HG03103 (cell line): ENCODE data around the gene ZNF648.
"Not testable (repeated sequence)": the region's sequence is repeated elsewhere in the genome, so short reads cannot be mapped to it uniquely, and the experiment has no call there.

Experiments
- ATAC-seq: cut with Tn5 transposase; IDR thresholded peaks from one replicate; pipeline ENCODE4 v1.9.1; 2021; ENCODE audit warnings: low read depth; ENCODE audit not compliant: unreplicated experiment

The ZNF648 gene, protein sequence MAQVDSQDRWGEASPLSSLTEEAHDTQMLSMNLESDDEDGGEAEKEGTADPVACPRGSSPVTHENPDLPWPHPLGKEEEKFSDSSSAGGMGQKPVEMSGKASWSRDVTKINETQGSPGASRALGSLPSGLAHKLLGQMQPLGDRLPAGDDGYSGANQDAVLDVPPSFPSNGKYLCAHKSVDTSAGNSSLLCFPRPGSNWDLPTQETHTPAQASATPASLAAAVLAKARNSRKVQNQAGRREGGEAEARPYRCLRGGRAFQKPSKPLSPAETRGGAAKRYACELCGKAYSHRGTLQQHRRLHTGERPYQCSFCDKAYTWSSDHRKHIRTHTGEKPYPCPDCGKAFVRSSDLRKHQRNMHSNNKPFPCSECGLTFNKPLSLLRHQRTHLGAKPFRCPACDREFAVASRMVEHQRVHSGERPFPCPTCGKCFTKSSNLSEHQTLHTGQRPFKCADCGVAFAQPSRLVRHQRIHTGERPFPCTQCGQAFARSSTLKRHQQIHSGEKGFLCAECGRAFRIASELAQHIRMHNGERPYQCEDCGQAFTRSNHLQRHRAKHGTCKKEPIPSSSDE

DNA sequence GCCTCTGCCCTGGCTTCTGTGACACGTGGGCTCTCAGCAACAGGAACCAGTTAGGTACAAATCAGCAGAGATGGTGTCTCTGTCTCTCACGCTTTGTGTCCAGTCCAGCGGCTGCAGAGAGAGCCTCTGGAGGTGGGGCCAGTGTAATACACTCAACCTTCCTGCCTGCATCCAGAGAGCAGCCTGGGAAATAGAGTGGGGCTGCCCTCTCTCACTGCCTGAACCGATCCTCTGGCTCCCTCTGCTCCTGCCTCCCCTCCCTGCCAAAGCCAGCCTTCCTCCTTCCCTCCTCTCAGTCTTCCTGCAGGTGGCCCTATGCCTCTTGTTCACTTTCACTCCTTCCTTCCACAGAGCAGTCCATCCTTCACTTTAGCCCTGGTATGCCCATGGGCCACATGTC, at the start of gene ZNF648:
Gene ZNF648, minus strand, starts transcription at position 119 of the 400 bp plus-strand sequence. CDS start 3,702 bp downstream, outside the sequence.
- ATAC-seq, result no peak

DNA sequence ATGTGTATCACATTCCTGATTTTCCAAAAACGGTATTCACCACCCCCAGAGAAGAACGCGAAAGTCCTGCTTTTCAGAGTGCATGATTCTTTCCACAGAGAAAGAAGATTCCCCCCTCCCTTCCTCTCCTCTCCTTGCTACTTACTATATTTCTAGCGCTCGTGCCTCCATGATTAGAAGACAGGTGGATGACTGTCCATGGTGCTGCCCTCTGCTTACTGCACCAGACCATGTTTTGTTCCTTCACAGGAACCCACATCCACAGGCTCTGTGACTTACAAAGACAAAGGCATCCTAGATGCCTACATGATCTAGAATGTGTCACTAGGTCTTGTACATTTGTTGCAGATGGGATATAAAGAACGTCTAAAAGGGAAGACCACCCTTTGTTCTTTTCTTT, 49.1 kb upstream of the ZNF648 start:
- no peak for ATAC-seq

DNA sequence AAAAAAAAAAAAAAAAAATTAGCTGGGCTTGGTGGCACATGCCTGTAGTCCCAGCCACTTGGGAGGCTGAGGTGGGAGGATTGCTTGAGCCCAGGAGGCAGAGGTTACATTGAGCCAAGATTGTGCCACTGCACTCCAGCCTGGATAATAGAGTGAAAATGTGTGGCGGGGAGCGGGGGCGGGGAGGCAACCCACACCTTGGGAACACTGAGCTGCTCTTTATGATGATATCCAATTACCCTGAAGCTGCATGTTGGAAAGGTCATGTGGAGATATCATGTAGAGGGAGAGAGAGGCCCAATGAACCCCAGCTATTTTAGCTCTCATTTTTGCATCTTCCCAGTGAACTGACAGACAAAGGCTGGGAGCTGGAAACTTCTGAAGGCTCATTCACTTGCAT, 48.3 kb upstream of the ZNF648 start:
- ATAC-seq, result no peak

DNA sequence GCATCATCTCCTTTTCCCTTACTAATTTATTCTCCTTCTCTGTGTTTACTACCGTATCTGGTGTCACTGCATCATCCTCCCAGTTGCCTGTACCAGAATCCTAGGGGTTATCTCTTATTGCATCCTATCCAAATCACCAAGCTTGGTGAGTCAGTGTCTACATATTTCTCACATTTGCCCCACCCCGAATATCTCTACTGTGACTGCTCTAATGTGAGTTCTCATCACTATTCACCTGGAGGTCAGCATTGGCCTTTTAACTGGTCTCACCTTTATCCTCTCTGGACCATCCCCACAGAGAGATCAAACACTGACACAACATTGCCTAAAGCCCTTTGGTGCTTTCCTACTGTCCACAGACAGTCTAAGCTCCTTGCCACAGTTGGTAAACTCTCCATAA, 45.7 kb upstream of the ZNF648 start:
- ATAC-seq, result no peak

DNA sequence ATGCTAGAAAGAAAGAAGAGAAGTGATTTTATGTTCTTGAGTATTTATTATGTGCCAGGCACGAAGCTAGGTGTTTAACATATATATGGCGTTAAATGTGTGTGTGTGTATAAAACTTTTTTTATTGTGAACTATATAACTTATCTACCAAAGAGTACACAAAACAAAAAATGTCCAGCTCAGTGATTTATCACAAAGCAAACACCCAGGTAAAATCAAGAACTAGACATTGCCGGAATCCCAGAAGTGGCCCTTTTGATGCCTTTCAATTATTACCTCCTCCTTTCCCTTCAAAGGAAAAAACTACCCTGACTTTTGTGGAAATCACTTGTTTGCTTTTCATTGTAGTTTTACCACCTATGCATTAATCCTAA, 40.5 kb upstream of the ZNF648 start:
- ATAC-seq, result no peak

DNA sequence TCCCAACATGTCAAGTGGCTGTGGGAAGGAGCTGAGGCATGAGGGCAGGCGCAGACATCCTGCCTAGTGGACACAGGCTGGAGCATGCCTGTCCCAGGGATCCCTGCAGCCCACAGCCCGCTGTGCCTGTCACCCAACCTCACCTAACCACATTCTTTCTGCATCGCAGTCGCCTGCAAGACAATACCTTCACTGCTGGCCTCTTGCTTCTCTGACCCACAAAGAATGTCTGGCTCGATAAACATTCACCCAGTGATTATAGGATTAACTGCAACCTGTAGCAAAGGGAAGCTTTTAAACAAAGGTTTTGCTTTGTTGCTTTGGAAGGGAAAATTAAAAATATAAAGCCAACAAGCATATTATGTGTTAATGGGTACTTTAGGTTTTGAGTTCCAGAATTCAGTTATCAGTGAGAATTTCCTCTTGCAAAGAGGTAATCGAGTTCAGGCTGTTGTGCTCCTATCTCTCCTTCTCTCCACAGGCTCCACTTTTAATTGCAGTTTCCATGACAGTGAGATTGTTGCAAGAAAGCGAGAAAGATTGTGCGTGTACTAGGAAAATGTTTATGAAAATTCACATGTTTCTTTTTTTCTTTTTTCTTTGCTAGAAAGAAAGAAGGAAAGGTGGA, 40.0 kb upstream of the ZNF648 start:
- ATAC-seq, result no peak

DNA sequence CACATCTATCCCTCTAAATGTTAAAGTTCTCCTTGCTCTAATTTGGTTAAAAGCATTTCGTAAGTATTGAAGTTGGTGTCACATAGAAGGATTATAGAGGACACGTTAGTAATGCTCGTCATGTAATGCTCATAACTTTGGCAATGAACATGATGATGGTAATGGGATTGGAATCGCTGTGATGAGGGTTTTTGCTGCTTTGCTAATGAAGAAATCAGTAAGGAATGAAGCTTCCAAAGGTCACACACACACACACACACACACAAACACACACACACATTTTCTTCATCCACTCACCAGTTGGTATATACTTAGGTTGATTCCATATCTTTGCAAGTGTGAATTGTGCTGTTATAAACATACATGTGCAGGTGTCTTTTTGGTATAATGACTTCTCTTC, 36.8 kb upstream of the ZNF648 start:
- ATAC-seq, result no peak

DNA sequence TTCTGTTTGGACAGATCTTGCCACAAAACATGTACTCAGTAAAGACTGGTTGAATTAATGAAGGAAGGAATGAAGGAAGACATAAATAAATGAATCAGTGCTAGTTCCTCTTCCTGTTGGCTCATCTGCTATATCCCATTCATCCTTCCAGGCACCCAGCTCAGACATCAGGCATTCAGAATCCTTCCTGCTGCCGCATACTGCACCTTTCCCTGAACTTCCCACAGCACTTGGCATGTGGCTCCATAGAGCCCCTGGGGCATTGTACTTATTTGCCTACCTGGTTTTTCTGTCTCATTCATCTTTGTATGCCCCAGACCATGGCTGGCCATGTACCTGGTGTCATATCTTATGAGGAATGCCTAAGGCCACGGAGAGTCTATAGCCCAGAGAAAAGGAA, 34.4 kb upstream of the ZNF648 start:
- no peak for ATAC-seq

DNA sequence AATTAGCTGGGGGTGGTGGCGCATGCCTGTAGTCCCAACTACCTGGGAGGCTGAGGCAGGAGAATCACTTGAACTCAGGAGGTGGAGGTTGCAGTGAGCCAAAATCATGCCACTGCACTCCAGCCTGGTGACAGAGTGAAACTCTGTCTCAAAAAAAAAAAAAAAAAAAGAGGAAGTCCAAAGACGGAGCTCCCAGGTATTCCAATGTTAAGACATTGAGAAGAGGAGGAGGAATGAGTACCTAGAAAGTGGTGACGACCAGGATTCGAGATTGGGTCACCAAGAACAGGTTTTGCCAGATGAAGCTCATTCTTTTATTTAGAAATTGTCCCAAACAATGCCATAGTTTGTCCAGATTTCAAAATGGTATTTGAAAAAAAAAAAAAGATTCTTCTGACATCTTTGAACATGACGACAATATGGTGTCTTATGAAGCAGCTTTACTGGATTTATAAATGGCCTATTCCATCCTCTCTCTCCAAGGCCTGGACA, 33.0 kb upstream of the ZNF648 start:
- ATAC-seq, result not testable (repeated sequence)

DNA sequence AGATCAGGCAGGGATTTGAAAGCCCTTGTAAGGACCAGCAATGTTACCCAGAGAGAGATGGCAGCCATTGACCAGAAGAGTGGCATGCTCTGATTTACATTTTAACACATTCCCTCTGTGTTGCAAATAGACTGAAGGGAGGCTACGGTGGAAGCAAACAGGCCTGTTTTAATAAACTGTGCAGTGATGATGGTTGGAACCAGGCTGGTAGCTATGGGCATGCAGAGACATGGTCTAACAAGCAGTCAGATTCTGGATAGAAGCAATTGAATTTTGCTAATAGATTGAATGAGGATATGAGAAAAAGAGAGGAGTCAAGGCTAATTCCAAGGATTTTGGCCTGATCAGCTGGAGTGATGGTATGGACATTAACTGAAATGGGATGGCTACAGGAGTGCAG, 32.3 kb upstream of the ZNF648 start:
- ATAC-seq, result no peak

DNA sequence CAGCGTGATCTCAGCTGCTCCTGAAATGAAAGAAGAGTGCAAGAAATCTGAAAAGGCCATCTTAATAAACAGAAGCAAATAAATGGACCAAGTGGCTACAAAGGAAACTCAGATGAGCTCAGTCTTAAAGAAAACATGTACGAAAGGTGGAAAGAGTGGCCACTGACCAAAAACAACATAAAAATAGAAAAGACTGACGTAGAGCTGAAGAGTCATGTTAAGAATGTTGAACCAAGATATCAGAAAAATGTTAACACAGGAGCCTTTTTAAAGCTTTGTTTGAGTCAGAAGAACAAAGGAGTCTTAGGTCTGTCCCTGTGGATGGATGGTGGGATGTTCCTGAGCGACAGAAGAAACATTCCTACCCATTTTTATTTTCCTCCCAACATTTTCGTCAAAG, 30.8 kb upstream of the ZNF648 start:
- ATAC-seq, result no peak

DNA sequence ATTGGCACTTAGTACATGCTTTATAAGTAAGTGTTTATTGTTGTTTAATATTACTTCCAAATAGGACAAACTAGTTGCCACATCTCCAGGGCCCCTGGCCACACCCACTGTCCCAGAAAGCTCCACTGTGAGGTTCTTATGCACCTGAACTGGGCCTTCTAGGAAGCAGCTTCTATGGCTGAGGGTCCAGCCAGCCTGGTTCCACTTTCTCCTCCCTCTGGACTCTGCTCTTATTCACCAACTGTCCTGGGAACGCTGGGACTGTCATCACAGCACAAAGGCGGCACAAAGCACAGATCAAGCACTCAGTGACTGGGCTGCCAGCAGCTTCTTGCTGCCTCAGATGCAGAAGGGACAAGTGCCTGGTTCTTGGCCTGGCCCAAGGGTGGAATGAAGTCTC, 29.6 kb upstream of the ZNF648 start:
- ATAC-seq, result no peak

DNA sequence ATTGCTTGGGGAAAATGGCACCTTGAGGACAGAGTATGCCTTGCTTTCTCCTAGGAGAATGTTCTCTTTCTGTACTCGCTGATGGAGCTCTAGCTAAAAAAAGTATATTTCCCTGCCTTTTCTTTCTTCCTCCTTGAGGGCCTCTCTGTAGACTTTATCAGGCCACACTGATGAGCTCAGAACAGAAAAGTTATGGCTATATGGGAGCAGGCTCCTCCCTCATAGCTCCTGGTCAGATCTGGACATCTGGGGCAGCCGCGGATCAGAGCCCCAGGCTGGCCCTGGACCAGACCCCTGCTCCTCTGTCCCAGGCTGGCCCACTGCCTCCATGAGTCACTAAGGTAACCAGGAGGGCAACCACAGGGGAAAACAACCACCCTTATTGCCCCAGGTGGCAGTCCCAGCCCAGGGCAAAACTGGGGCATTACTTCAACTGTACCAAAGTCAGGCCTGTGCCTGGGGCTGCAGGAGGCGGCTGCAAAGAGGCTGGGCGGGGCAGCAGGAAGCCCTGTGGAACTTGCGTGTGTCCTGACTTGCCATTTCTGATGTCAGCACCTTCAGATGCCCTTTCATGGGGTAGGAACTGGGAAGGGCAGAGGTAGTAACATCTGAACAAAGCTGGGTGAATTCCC, 26.3 kb upstream of the ZNF648 start:
- ATAC-seq, result no peak

DNA sequence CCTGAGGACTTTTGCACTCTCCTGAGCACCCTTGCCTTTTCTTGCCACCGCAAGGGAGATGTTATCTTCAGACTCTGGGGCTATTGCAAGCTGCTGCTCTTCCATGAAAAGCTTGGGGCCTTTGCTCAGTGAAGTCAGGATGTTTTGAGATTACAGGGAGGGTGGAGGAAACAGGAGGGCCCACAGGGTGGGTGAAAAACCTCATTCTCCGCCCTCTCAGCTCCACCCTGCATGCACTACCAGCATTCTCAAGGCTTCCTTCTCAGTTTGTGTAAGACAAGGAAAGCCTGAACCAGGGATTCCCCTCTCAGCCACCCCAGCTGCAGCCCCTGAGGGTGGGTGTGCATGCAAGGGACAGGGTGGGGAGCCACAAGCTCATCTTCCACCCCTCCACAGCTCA, 25.8 kb upstream of the ZNF648 start:
- ATAC-seq, result no peak

DNA sequence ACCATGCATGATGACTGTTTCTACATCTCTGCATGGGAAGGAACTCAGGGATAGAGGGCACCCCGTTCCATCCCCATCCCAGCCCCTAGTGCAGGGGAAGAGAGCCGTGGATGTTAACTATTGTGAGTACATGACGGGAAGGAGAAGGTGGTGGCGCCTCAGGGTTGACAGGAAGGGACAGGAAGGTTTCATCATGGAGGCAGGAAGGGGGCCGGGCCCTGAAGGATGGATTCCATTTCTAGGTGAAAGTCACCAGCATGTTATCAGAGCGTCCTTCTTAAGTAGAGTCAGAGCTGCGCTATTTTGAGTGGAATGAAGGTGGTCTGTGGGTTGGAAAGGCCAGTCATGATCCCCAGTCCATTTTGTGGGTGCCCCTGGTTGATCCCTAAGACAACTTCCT, 25.1 kb upstream of the ZNF648 start:
- no peak for ATAC-seq

DNA sequence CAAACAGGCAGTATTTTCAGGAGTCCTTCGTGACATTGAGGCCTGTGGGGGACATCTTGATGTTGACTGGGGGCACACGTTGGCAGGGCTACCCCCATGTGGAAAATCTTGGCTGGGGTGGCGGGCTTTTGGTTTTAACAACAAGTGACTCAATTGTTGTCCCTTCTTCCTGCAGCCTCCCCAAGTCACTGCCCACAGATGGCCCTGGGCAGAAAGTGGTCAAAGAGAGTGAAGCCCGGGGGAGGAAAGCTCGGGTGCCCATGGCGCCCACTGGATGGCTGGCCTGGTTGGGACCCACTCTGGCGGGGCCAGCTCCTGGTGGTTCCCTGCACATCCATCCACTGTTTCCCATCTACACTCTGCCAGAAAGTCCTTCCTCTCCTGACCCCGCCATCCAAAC, 24.6 kb upstream of the ZNF648 start:
- ATAC-seq, result no peak

DNA sequence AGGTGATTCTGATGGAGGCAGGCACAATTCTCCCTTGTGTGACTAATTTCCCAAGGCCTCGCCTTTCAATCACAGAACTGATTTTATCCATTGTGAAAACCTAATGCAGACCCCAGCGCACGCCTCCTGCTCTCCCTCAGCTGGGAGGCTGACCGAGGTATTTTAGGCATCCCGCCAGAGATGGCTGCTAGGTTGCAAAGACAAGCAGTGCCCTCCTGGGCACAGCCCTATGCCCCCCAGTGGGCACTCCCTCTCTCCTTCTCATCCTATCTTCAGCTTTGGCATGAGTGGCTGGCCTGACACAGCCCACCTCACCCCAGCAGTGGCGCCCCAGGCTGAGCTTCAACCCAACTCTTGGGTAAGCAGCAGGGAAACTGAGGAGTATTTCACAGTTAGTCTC, 24.2 kb upstream of the ZNF648 start:
- no peak for ATAC-seq

DNA sequence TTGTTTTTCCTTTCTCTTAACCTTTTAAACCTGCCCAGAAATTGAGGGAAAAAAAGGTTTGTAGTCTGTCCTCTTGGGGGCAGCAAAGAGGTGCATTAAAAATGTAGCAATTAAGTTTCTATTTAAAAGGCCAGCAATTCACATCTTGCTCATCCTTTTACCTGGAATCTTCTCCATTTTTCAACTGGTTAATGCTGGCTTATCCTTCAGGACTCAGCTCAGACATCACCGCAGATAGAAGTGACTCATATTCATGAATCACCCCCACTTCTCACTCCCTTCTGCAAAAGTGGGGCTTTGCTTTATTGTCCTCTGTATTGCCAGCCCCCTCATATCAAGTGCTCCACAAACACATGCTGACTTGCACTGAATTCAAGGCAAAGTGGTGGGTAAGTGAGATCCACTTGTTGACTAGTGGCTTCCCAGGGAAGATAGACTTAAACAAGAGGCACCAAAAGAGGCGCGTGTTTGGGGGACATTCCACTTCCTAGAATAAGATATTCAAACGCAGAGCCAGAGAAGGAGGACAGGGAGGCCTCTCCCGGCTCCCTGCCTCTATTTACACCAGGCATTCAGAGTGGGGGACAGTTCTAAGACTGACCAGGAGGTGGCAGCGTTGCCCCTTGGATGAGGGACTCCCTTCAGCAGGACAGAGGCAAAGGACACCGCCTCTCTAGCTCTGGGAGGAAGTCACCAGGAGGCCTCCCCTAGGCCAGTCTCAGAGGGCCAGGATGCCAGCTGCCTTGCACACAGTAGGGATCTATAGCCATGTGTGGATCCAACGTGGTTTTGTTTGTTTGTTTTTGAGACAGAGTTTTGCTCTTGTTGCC, 23.2 kb upstream of the ZNF648 start:
- ATAC-seq, result no peak

DNA sequence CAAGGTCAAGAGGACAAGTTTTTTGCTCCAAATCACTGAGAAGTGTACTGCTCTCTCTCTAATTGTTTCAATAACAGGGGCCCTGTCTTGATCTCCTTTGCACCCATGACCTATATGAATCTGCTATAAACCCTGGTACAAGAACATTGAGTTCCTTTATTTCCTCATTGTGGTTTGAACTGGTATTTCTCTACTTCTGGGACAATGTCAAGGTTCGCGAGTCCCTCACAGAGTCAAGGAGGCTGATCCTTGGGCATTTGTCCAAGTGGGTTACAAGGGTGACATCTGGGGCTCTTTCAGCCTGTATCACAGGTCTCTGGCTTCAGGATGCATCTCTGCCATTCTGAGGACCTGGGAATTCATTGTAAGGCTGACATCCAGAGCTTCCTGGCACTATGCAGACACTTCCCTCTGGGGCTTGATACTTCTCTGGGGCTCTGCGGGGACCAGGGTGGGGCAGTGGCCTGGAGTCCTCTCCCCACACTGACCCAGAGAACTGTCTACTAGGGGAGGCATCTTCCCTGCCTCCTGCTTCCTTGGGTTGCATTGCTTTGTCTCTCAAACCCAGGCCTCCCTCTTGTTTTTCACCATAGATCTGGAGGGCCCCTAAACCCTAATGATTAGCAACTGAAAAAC, 22.5 kb upstream of the ZNF648 start:
- ATAC-seq, result no peak

DNA sequence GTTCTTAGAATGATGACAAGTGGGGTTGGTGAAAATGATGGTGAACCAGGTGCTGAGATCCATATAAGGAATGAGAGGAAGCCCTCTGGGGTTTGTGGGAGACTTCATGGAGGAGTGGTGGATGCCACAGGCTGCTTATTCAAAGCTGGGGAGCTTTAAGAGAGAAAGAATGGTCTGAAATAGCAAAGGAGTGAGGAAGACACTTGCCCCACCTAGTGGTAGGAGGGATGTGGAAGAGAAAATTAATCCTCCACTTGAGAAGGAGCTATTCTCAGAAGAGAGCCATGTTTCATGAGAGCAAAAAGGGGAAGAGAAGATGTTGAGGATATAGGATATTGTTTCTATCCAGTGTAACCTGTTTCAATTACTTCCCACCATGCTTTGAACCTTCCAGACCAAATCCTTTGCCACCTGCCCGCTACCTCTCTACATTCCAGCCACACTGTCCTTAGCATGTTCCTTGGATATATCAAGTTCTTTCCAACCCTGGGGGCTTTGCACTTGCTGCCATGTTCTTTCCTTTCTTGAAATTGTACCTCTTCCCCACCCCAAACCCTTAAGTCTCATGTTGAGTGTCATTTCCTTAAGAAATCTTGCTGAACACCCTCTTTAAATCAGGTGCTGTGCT, 19.6 kb upstream of the ZNF648 start:
- ATAC-seq, result no peak
